GM13976 (cell line): ENCODE results near the gene EIF2AK3.
A peak's percentile ranks its signal among the peaks of the same experiment; 100 is the strongest.

ENCODE experiments used
- DNase-seq: peaks from one replicate; pipeline ENCODE4 v3.0.0; 2012; ENCODE audit warnings: low spot score
- in situ Hi-C: fragments of 300-500 bp; cut with MboI; formaldehyde crosslinking; loops from one replicate; pipeline ENCODE4 v1.12.0; 2022; ENCODE audit warnings: low sequenced_read_pairs, mixed read lengths, inconsistent platforms; ENCODE audit not compliant: unreplicated experiment
- TF ChIP-seq, protein P1 (sequence below): IDR thresholded peaks from 2 replicates; pipeline ENCODE4 v1.5.1; 2012; ENCODE audit warnings: borderline replicate concordance, mild to moderate bottlenecking; ENCODE audit not compliant: insufficient read depth; ENCODE audit errors: extremely low read depth, missing control alignments, control extremely low read depth

The EIF2AK3 gene

GRCh38 chr2:88574445-88574844 lies 52.8 kb downstream of the EIF2AK3 start:
- in situ Hi-C loops = loop anchor here (10.0 kb wide), 1 partner anchor 90 kb away; no protein-coding TSS in a partner anchor
- TF ChIP-seq, protein P1, sequence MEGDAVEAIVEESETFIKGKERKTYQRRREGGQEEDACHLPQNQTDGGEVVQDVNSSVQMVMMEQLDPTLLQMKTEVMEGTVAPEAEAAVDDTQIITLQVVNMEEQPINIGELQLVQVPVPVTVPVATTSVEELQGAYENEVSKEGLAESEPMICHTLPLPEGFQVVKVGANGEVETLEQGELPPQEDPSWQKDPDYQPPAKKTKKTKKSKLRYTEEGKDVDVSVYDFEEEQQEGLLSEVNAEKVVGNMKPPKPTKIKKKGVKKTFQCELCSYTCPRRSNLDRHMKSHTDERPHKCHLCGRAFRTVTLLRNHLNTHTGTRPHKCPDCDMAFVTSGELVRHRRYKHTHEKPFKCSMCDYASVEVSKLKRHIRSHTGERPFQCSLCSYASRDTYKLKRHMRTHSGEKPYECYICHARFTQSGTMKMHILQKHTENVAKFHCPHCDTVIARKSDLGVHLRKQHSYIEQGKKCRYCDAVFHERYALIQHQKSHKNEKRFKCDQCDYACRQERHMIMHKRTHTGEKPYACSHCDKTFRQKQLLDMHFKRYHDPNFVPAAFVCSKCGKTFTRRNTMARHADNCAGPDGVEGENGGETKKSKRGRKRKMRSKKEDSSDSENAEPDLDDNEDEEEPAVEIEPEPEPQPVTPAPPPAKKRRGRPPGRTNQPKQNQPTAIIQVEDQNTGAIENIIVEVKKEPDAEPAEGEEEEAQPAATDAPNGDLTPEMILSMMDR = no peak

GRCh38 chr2:88568179-88568578 lies 59.1 kb downstream of the EIF2AK3 start:
- in situ Hi-C loops = no loop called here
- TF ChIP-seq, protein P1 = no peak
- DNase-seq = no peak

More at GRCh38 chr2:88574445-88574844, 52.8 kb downstream of the EIF2AK3 start:
- DNase-seq = peak; percentile 13

DNA sequence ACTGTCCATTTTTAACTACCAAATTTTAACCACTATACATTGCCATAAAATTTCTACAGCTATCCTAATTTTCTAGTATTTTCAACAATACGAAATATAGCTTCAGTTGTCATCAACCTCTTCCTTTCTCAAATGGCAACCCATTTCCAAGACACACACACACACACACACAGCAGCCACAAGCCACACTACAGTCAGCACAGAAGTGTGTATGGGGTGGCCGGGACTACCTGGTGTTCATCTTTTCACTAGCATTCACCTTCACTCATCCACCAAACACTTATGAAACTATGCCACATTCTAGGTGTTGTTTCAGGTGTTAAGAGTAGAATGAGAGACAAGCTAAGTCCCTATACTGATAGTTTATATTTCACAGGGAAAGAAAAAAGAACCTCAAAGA lies 62.9 kb downstream of the EIF2AK3 start:
- DNase-seq = no peak
- in situ Hi-C loops = no loop called here
- TF ChIP-seq, protein P1 = no peak

- TF ChIP-seq, protein P1 = no peak
- in situ Hi-C loops = no loop called here
- no peak for DNase-seq
These were observed 64.1 kb downstream of the EIF2AK3 start for GRCh38 chr2:88563129-88563528.

DNA sequence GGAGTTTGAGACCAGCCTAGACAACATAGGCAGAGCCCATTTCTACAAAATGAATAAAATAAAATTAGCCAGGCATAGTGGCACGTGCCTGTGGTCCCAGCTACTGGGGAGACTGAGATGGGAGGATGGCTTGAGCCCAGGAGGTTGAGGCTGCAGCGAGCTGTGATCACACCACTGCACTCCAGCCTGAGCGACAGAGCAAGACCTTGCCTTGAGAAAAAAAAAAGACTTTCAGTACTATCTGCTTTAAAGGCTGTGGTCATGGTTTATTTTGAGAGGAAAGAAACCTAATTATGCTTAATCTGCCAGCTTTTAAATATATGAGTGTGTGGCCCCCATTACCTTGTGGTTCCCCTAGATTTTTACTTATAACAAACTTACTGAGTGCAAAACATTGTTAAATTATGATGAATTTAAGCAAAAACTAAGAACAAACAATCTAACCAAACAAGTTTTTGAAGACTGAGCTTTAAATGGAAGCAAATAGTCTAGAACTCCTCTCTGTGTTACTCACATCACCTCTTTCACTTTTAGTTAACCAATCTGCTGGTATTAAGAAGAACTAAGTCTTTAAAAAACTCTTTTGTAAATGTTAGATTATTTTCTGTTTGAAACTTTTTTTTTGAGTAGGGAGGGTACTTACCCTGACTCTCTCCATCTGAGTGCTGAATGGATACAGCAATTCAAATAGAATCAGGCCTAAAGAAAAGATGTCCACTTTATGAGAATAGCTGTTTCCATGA lies 65.4 kb downstream of the EIF2AK3 start:
- TF ChIP-seq, protein P1 = no peak
- DNase-seq = no peak
- in situ Hi-C loops = no loop called here

- TF ChIP-seq, protein P1 = no peak
- in situ Hi-C loops = no loop called here
- DNase-seq = no peak
These were observed 66.5 kb downstream of the EIF2AK3 start for GRCh38 chr2:88560619-88561307.
